ENCODE measurements around the gene NEK6.
"Not testable (repeated sequence)": the region's sequence is repeated elsewhere in the genome, so short reads cannot be mapped to it uniquely, and the experiment has no call there.

The NEK6 gene

DNA sequence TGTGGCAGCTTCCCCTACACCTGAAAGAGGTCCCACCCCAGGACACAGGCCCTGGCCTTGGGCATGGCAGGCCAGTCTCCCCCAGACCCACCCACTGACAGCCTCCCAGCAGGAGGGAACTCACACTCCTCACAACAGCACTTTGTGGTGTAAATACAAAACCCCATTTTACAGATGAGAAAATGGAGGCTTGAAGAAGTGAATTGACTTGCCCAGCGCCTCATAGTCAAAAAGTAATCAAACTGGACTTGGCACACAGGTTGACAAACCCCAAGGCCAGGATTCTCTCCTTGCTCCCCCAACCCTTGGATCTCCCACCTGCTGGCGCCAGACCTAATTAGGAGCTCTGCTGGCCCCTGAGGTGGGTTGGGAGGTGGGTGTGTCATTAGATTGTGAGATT lies 29.2 kb upstream of the NEK6 start:
- DNase-seq (ENCODE audit: low spot score), result no peak

- DNase-seq (ENCODE audit: low spot score), result no peak
Measured at GRCh38 chr9:124231095-124231737, 26.5 kb upstream of the NEK6 start.

GRCh38 chr9:124238546-124239140 lies 19.1 kb upstream of the NEK6 start:
- DNase-seq (ENCODE audit: low spot score), result no peak

- DNase-seq (ENCODE audit: low spot score), result no peak
Measured at GRCh38 chr9:124239249-124240073, 18.3 kb upstream of the NEK6 start.

DNA sequence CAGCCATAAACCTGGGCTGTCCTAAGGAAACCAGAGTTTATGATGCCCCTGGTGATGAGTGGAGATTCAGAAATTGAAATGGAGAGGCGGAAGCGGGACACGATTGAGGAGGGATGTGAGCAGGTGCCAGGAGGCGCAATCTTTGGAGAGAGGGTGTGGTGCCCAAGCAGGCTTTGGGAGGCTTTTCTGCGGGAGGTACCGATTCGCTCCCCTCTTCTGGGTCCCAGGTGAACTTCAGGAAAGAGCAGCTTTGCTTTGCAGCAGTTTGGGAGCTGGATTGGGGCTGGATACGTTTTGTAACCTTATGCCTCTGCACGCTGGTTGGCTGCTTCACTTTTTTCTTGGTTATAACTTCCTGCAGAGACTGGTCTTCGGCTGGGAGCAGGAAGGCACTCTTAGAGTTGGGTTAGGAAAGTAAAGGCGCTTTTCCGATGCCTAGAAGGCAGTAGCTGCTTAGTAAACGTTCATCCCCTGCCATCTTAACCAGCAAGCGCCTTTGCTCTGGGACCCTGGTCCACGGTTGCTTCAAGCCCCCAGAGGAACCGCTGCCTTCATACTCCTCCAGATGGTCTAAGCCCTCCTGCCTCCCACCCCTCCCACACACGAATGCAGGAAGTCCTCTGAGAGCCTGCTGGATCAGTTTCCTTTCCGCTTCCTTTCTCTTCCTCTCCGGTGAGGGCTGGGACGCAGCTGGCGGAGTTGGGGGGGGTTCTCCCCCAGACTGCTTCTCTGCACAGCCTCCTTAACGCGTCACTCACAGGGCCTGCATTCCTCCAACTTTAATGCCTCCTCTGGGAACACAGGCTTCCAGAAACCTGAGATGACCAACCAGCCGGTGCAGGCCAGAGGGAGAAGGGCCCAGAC lies 15.2 kb upstream of the NEK6 start:
- DNase-seq (ENCODE audit: low spot score), result no peak

- DNase-seq (ENCODE audit: low spot score), result not testable (repeated sequence)
Measured at GRCh38 chr9:124247393-124247792, 10.4 kb upstream of the NEK6 start.

DNA sequence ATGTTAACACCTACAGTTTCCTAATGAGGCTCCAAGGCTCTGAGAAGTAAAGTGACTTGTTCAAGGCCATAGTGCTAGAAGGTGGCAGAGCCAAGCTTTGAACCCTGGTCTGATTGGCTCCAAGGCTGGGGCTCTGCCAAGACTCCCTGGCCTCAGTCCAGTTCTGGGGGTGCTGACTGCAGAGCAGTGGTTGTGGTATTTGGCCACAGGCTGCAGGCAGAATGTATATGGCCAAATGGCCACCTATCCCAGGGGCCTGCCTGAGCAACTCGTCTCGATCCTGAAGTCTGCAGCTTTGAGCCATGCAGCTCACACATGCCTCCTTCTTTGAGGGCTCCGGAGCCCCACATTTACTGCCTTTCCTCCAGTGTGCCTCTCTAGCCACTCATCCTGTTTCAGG lies 9.7 kb upstream of the NEK6 start:
- no peak for DNase-seq (ENCODE audit: low spot score)

- no peak for DNase-seq (ENCODE audit: low spot score)
Measured at GRCh38 chr9:124248960-124249359, 8.8 kb upstream of the NEK6 start.

DNA sequence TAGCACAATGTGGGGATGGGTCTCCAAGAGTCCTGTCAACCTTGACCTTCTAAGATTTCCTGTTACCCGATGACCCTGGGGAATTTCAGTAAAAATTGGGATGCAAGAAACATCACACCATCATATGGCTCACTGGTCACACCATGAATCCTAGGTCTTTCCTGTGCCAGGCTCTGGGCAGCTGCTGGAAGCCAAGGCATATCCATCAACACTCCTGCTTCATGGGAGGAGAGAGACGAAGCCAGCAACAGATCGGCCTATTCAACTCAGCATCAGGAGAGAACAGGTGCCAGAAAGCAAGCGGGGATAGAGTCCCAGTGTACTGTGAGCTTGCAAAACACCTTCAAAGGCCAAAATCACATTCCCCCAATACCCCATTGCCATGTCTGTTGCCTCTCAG lies 6.5 kb upstream of the NEK6 start:
- DNase-seq (ENCODE audit: low spot score), result no peak

GRCh38 chr9:124251605-124252378 lies 6.0 kb upstream of the NEK6 start:
- DNase-seq (ENCODE audit: low spot score), result peak; percentile 71

DNA sequence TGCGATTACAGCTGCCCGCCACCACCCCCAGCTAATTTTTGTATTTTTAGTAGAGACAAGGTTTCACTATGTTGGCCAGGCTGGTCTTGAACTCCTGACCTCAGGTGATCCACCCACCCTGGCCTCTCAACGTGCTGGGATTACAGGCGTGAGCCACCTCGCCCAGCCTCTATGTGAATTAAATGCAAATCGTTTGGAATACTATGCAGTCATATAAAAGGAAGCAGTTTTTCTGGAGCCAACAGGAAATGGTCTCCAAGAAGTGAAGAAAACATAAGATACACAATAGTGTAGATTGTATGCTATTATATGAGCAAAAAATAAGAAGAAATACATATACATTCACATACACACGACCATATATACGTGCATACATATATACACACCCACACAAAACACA lies 4.9 kb upstream of the NEK6 start:
- DNase-seq (ENCODE audit: low spot score), result not testable (repeated sequence)

- DNase-seq (ENCODE audit: low spot score), result no peak
Measured at GRCh38 chr9:124254261-124254682, 3.5 kb upstream of the NEK6 start.

- no peak for DNase-seq (ENCODE audit: low spot score)
Measured at GRCh38 chr9:124255222-124255621, 2.5 kb upstream of the NEK6 start.

GRCh38 chr9:124256517-124257069 lies 1.2 kb upstream of the NEK6 start:
- peak; percentile 76 for DNase-seq (ENCODE audit: low spot score)

- DNase-seq (ENCODE audit: low spot score), result no peak
Measured at GRCh38 chr9:124257070-124257843, 492 bp upstream of the NEK6 start.

GRCh38 chr9:124258607-124259157 lies 933 bp downstream of the NEK6 start:
- peak; percentile 25 for DNase-seq (ENCODE audit: low spot score)

DNA sequence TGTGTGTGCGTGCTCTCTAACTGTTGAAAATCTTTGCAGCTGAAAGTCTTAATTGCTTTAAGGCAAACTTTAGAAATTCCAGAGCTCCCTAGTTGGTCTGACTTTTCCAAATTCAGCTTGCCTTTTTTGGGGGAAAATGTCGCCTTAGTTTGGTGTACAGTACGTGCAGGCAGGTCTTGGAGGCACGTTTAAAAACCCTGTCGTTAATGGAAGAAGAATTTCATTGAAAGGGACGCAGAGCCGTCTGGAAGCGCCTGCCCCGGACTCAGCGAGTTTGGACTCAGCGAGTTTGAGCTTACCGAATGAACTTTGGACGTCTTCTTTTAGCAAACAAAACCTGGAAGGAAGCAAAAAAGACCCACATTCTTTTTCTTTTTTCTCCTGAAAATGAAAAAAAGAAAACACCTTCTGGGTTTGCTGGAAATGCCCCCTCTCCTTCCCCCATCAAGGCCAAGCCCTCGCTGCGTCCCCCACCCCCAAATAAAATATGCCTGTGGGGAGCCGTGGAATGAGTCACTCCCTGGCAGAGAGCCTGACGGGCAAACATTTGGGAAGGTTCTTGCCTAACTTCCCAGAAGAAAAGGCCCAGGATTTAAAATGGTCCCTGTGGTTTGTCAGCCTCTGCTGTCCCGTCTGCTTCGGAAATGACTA lies 1.5 kb downstream of the NEK6 start:
- DNase-seq (ENCODE audit: low spot score), result peak; percentile 86

DNA sequence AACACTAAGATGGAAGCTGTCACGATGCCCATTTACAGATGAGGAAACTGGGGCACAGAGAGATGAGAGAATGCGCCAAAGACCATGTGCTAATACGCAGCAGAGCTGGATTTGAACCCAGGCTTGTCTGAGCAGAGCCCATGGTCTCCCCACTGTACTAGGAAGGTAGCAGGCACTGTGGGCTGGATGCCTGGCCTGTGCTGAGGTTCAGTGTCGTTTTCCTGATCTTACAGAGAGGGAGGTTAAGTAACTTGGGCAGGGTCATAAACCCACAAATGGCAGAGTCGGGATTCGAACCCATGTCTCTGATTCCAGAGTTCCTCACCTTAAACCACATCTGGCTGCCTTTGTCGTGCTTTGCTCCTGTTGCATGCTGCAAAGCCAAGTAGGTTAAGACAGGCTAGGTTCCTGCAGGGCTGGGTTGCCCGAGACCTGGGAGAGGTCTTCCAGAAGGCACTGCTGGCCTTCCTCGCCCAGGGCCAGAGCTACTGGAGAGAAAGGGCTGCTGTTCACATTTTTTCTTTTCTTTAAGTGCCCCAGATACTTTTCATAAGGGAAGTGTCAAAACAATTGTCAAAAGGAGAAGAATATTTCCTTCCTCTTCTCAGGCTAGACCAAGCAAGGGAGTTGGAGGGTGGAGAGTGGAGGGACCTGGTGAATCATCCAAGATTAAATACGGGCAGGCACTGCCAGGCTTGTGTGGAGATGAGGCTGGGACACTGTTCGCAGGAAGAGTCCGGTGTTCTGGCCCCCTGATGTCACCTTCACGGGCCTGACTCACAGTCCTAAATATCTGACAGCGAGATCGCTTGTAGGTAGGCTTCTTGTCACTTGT lies 3.2 kb downstream of the NEK6 start:
- DNase-seq (ENCODE audit: low spot score), result peak; percentile 64

Measured in hepatic stellate cell (primary cell).